SK-N-SH (cell line): Measurements from ENCODE around the gene DERL2. TPM values are rescaled to one million over a fixed set of nuclear protein-coding genes. Genes with fewer than 3 reads are reported as not detected.

ENCODE experiments used
- CTCF ChIA-PET: fragments of 300-600, 350-600 bp; formaldehyde crosslinking; extraction: SDS; loops from one replicate; lab custom pipeline; 2021; lab: Yijun Ruan, JAX
- POLR2A ChIA-PET: fragments of 350-600 bp; sonication (Branson Sonifier 250); formaldehyde crosslinking; extraction: SDS; loops from one replicate; lab custom pipeline; 2020; ENCODE audit warnings: antibody characterized with exemption, inconsistent platforms; lab: Yijun Ruan, JAX
- DNase-seq: peaks from one replicate; pipeline ENCODE4 v3.0.0; 2012
- H2AFZ ChIP-seq: fragments of 200-600 bp; sonication (generic); 2 replicates; pipeline ENCODE4 v1.8.1; 2016; ENCODE audit warnings: antibody characterized with exemption, mild to moderate bottlenecking, low read depth
- H3F3A ChIP-seq: fragments of 200-600 bp; sonication (generic); replicated peaks from 2 replicates; pipeline ENCODE3; 2016; ENCODE audit warnings: antibody characterized with exemption, mild to moderate bottlenecking; ENCODE audit not compliant: insufficient read depth
- H3K27ac ChIP-seq, 2 experiments: fragments of 200-500 bp in 1 of 2; fragments of 200-600 bp in 1 of 2; sonication (Bioruptor generic) in 1 of 2; sonication (generic), shearing (Covaris generic) in 1 of 2; 2 replicates each; pipeline versions ENCODE4 v1.5.1 to v1.6.1; 2014 to 2016; ENCODE audit warnings: low read depth in 2 of 2, inconsistent platforms in 1 of 2, low read length in 1 of 2, mild to moderate bottlenecking in 1 of 2, mixed read lengths in 1 of 2
- H3K27me3 ChIP-seq: fragments of 200-600 bp; sonication (generic), shearing (Covaris generic); 2 replicates; pipeline ENCODE4 v1.6.1; 2016; ENCODE audit warnings: mixed run types; ENCODE audit not compliant: insufficient read depth
- H3K36me3 ChIP-seq, 2 experiments: fragments of 200-500 bp in 1 of 2; fragments of 200-600 bp in 1 of 2; sonication (Bioruptor generic) in 1 of 2; sonication (generic) in 1 of 2; replicated peaks in 1 of 2; 2 replicates each; pipeline versions ENCODE3 to v1.5.1; 2014 to 2016; ENCODE audit warnings: low read length in 1 of 2, mild to moderate bottlenecking in 1 of 2; ENCODE audit not compliant: insufficient read depth in 2 of 2, control insufficient read depth in 1 of 2
- H3K4me1 ChIP-seq, 2 experiments: fragments of 200-500 bp in 1 of 2; fragments of 200-600 bp in 1 of 2; sonication (Bioruptor generic) in 1 of 2; sonication (generic), shearing (Covaris generic) in 1 of 2; 2 replicates each; pipeline versions ENCODE4 v1.5.1 to v1.6.1; 2014 to 2016; ENCODE audit warnings: low read depth in 1 of 2, low read length in 1 of 2, mixed run types in 1 of 2; ENCODE audit not compliant: insufficient read depth in 2 of 2, control insufficient read depth in 1 of 2
- H3K4me2 ChIP-seq: fragments of 200-600 bp; sonication (generic), shearing (Covaris generic); 2 replicates; pipeline ENCODE4 v1.6.1; 2017; ENCODE audit warnings: mixed run types
- H3K4me3 ChIP-seq, 2 experiments: fragments of 200-500 bp in 1 of 2; fragments of 200-600 bp in 1 of 2; sonication (Bioruptor generic) in 1 of 2; sonication (generic), shearing (Covaris generic) in 1 of 2; 2 replicates each; pipeline versions ENCODE4 v1.5.1 to v1.8.1; 2014 to 2016; ENCODE audit warnings: low read depth in 2 of 2, inconsistent platforms in 1 of 2, low read length in 1 of 2, mild to moderate bottlenecking in 1 of 2, mixed read lengths in 1 of 2, moderate library complexity in 1 of 2
- H3K79me2 ChIP-seq: fragments of 200-600 bp; sonication (generic); 2 replicates; pipeline ENCODE4 v1.8.1; 2017; ENCODE audit warnings: mild to moderate bottlenecking; ENCODE audit not compliant: insufficient read depth
- H3K9ac ChIP-seq: fragments of 200-600 bp; sonication (generic); 2 replicates; pipeline ENCODE4 v1.6.1; 2017; ENCODE audit warnings: mixed run types
- H3K9me2 ChIP-seq: fragments of 200-600 bp; sonication (generic); 2 replicates; pipeline ENCODE4 v1.6.1; 2017; ENCODE audit warnings: mixed run types
- H3K9me3 ChIP-seq: fragments of 200-600 bp; sonication (generic); 2 replicates; pipeline ENCODE4 v1.6.1; 2017; ENCODE audit warnings: mixed run types, mild to moderate bottlenecking, moderate library complexity
- H4K20me1 ChIP-seq: fragments of 200-600 bp; sonication (generic); 2 replicates; pipeline ENCODE4 v1.6.1; 2017; ENCODE audit warnings: mild to moderate bottlenecking, mixed run types; ENCODE audit not compliant: insufficient read depth
- CHD2 ChIP-seq: fragments of 150-350 bp; IDR thresholded peaks from 2 replicates; pipeline ENCODE4 v1.6.1; 2018; ENCODE audit warnings: low read length; ENCODE audit not compliant: partially characterized antibody
- FOSL2 ChIP-seq: IDR thresholded peaks from 2 replicates; pipeline ENCODE4 v1.4.0; 2012; ENCODE audit warnings: low read depth, mild to moderate bottlenecking, moderate library complexity, borderline replicate concordance
- FOXJ3 ChIP-seq: sonication (generic); formaldehyde crosslinking; IDR thresholded peaks from 2 replicates; pipeline ENCODE4 v1.5.1; 2020; ENCODE audit warnings: mild to moderate bottlenecking, missing genetic modification reagents
- IRF3 ChIP-seq: fragments of 150-350 bp; IDR thresholded peaks from 2 replicates; pipeline ENCODE4 v1.6.1; 2016; ENCODE audit warnings: mild to moderate bottlenecking, low read depth, low read length
- MEF2A ChIP-seq: IDR thresholded peaks from 2 replicates; pipeline ENCODE4 v1.4.0; 2012; ENCODE audit warnings: low read depth, borderline replicate concordance
- MXI1 ChIP-seq: IDR thresholded peaks from 2 replicates; pipeline ENCODE4 v1.6.1; 2012; ENCODE audit warnings: mild to moderate bottlenecking, low read depth, low read length, improper control_type of control experiment
- NFIC ChIP-seq: IDR thresholded peaks from 2 replicates; pipeline ENCODE4 v1.4.0; 2012; ENCODE audit warnings: borderline replicate concordance
- NRF1 ChIP-seq: IDR thresholded peaks from 2 replicates; pipeline ENCODE4 v1.6.1; 2012; ENCODE audit warnings: low read depth, mild to moderate bottlenecking, low read length
- RXRA ChIP-seq: IDR thresholded peaks from 2 replicates; pipeline ENCODE4 v1.4.0; 2012; ENCODE audit warnings: low read depth, mild to moderate bottlenecking, borderline replicate concordance
- SMC3 ChIP-seq: IDR thresholded peaks from 2 replicates; pipeline ENCODE4 v1.6.1; 2012; ENCODE audit warnings: low read depth, low read length, improper control_type of control experiment
- TCF12 ChIP-seq: IDR thresholded peaks from 2 replicates; pipeline ENCODE4 v1.4.0; 2012
- YY1 ChIP-seq: IDR thresholded peaks from 2 replicates; pipeline ENCODE4 v1.4.0; 2012; ENCODE audit warnings: low read depth, mild to moderate bottlenecking
- ZBTB33 ChIP-seq: IDR thresholded peaks from 2 replicates; pipeline ENCODE4 v1.4.0; 2012; ENCODE audit warnings: low read depth, borderline replicate concordance
- WGBS: methylation state at CpG from one replicate; pipeline ENCODE4 v1.1.6; 2017; ENCODE audit warnings: low lambda C conversion rate; 5-methylcytosine and 5-hydroxymethylcytosine counted together
- polyA plus RNA-seq, 3 experiments: library from polyadenylated mRNA; depleted of rRNA; stranded (reverse); fragments of >200 nt; gene quantifications; 2 replicates each; pipeline ENCODE4 v1.2.3, GENCODE V29; 2012

DERL2 gene
- polyA plus RNA-seq, 1 of the 3 experiments (the other 2 are of a cell fraction), result 42.5 TPM

- peaks cover 15% of the 10 kb centered on the region for H3F3A ChIP-seq
- no peaks in the 10 kb centered on the region for H4K20me1 ChIP-seq
- no peaks in the 10 kb centered on the region for H3K27me3 ChIP-seq
- H2AFZ ChIP-seq, result no peak overlapping the region
- 82% methylated on average over 12 of the region's 12 CpGs for WGBS
- ChIA-PET POLR2A (no interaction called here), CTCF (no interaction called here)
- DNase-seq, result no peak
- H3K4me1 ChIP-seq, result peaks cover 14 to 18% of the 10 kb centered on the region in 2 experiments; a peak in 3 of 4 replicates
- no peaks in the 10 kb centered on the region for H3K79me2 ChIP-seq
- H3K4me2 ChIP-seq, result no peak overlapping the region
- TF ChIP-seq ZBTB33 (no peak), MEF2A (no peak), RXRA (no peak), CHD2 (no peak), IRF3 (no peak), SMC3 (no peak), FOSL2 (no peak), NRF1 (no peak), TCF12 (no peak), YY1 (no peak), NFIC (no peak), MXI1 (no peak)
- H3K9me2 ChIP-seq, result no peaks in the 10 kb centered on the region
- no peak overlapping the region for H3K27ac ChIP-seq
- no peak overlapping the region for H3K4me3 ChIP-seq
- no peak overlapping the region for H3K9ac ChIP-seq
- peaks cover 0 to 5% of the 10 kb centered on the region in 2 experiments for H3K36me3 ChIP-seq
- H3K9me3 ChIP-seq, result no peaks in the 10 kb centered on the region
Observed at GRCh38 chr17:5530265-5531084, 44.5 kb upstream of the DERL2 start.

- Histone ChIP-seq H3K4me2 (peak overlapping the region; percentile 35; the same call in 1 of the 2 replicates), H3K27me3 (no peaks in the 10 kb centered on the region), H3K9ac (peak overlapping the region; percentile 64), H3K4me1 (peaks cover 14 to 18% of the 10 kb centered on the region in 2 experiments; a peak in 3 of 4 replicates), H3K4me3 (no peak overlapping the region), H2AFZ (no peak overlapping the region), H3K36me3 (peaks cover 0 to 8% of the 10 kb centered on the region in 2 experiments), H3K79me2 (no peaks in the 10 kb centered on the region), H4K20me1 (no peaks in the 10 kb centered on the region), H3F3A (peaks cover 15% of the 10 kb centered on the region), H3K9me2 (no peaks in the 10 kb centered on the region), H3K27ac (peak overlapping the region; percentile 66 to 96; a peak in 3 of 4 replicates), H3K9me3 (no peaks in the 10 kb centered on the region)
- CTCF ChIA-PET, result interaction anchor here (1.7 kb wide), 1 partner anchor 12 kb away, joined by 8 read pairs; no protein-coding TSS in a partner anchor
- no peak for DNase-seq
- 91% methylated on average over 4 of the region's 9 CpGs for WGBS
- TF ChIP-seq CHD2 (no peak), FOXJ3 (CRISPR knock-in tag) (no peak)
- POLR2A ChIA-PET, result interaction anchor here (0.6 to 2.1 kb wide), 2 partner anchors 27 to 1822 kb away, joined by 4 to 6 read pairs; a partner anchor contains a TSS
Observed at GRCh38 chr17:5527601-5528250, 41.7 kb upstream of the DERL2 start.
